HEK293 (cell line): Measurements from ENCODE around the gene MGMT.
A peak's percentile ranks its signal among the peaks of the same experiment; 100 is the strongest.

Experiments used
- CTCF ChIA-PET: fragments of 350-600 bp; formaldehyde crosslinking; extraction: SDS; loops from one replicate; lab custom pipeline; 2021; ENCODE audit warnings: antibody characterized with exemption; lab: Yijun Ruan, JAX
- POLR2A ChIA-PET: fragments of 300-600 bp; formaldehyde crosslinking; extraction: SDS; loops from one replicate; lab custom pipeline; 2020; ENCODE audit warnings: antibody characterized with exemption, inconsistent platforms; lab: Yijun Ruan, JAX
- H3K27ac ChIP-seq: fragments of 200-500 bp; sonication (Bioruptor generic); 2 replicates; pipeline ENCODE4 v1.5.1; 2014; ENCODE audit warnings: low read depth, low read length, control low read depth, inconsistent platforms; ENCODE audit errors: extremely low read depth
- H3K36me3 ChIP-seq, 2 experiments: fragments of 200-500 bp in 1 of 2; sonication (Bioruptor generic) in 1 of 2; 1 replicate in 1 of 2; 2 replicates in 1 of 2; pipeline ENCODE4 v1.5.1; 2014 to 2017; ENCODE audit warnings: inconsistent platforms in 2 of 2, low read length in 2 of 2; ENCODE audit not compliant: control insufficient read depth in 2 of 2, insufficient read depth in 1 of 2
- H3K4me1 ChIP-seq: fragments of 200-500 bp; sonication (Bioruptor generic); 2 replicates; pipeline ENCODE4 v1.5.1; 2014; ENCODE audit warnings: mild to moderate bottlenecking, low read length, inconsistent platforms; ENCODE audit not compliant: control insufficient read depth, insufficient read depth
- H3K4me3 ChIP-seq: 2 replicates; pipeline ENCODE4 v1.5.1; 2011; ENCODE audit warnings: low read depth, mild to moderate bottlenecking, control low read depth, low read length, moderate library complexity
- H3K9me3 ChIP-seq: fragments of 200-500 bp; sonication (Bioruptor generic); 2 replicates; pipeline ENCODE4 v1.5.1; 2014; ENCODE audit warnings: low read depth, low read length, inconsistent platforms; ENCODE audit not compliant: control insufficient read depth, insufficient read depth
- ATF2 ChIP-seq: fragments of 450-650 bp; formaldehyde crosslinking; IDR thresholded peaks from 2 replicates; pipeline ENCODE4 v1.5.1; 2016; ENCODE audit warnings: missing biosample characterization, missing genetic modification characterization, low read depth
- EGR2 ChIP-seq: fragments of 450-650 bp; formaldehyde crosslinking; IDR thresholded peaks from 2 replicates; pipeline ENCODE4 v1.5.1; 2016; ENCODE audit warnings: low read depth, missing biosample characterization, missing genetic modification characterization
- FEZF1 ChIP-seq: fragments of 450-650 bp; formaldehyde crosslinking; IDR thresholded peaks from 2 replicates; pipeline ENCODE4 v1.5.1; 2016; ENCODE audit warnings: missing biosample characterization, missing genetic modification characterization
- KLF16 ChIP-seq: fragments of 450-650 bp; formaldehyde crosslinking; IDR thresholded peaks from 2 replicates; pipeline ENCODE4 v1.5.1; 2017; ENCODE audit warnings: missing biosample characterization, missing genetic modification characterization
- MZF1 ChIP-seq: fragments of 450-650 bp; formaldehyde crosslinking; IDR thresholded peaks from 2 replicates; pipeline ENCODE4 v1.5.1; 2017; ENCODE audit warnings: missing biosample characterization, missing genetic modification characterization, borderline replicate concordance
- PRDM2 ChIP-seq: fragments of 450-650 bp; formaldehyde crosslinking; IDR thresholded peaks from 2 replicates; pipeline ENCODE4 v1.5.1; 2016; ENCODE audit warnings: missing biosample characterization, missing genetic modification characterization, borderline replicate concordance
- REPIN1 ChIP-seq: fragments of 450-650 bp; formaldehyde crosslinking; IDR thresholded peaks from 2 replicates; pipeline ENCODE4 v1.5.1; 2017; ENCODE audit warnings: missing biosample characterization, missing genetic modification characterization, low read depth
- SETDB1 ChIP-seq: IDR thresholded peaks from one replicate; pipeline ENCODE4 v1.6.1; 2017; ENCODE audit warnings: mild to moderate bottlenecking, low read length, moderate library complexity, mixed read lengths; ENCODE audit not compliant: insufficient read length
- SP3 ChIP-seq: fragments of 450-650 bp; formaldehyde crosslinking; IDR thresholded peaks from 2 replicates; pipeline ENCODE4 v1.5.1; 2016; ENCODE audit warnings: missing biosample characterization, missing genetic modification characterization
- TCF7L2 ChIP-seq: IDR thresholded peaks from 2 replicates; pipeline ENCODE4 v1.6.1; 2011; ENCODE audit warnings: low read depth, mild to moderate bottlenecking, inconsistent platforms, low read length, moderate library complexity, borderline replicate concordance
- TRIM28 ChIP-seq: IDR thresholded peaks from 2 replicates; pipeline ENCODE4 v1.6.1; 2011; ENCODE audit warnings: low read length, control low read depth, borderline replicate concordance
- YY1 ChIP-seq: fragments of 450-650 bp; formaldehyde crosslinking; IDR thresholded peaks from 2 replicates; pipeline ENCODE4 v1.5.1; 2018; ENCODE audit warnings: missing biosample characterization, missing genetic modification characterization
- ZFP41 ChIP-seq: fragments of 450-650 bp; formaldehyde crosslinking; IDR thresholded peaks from 2 replicates; pipeline ENCODE4 v1.5.1; 2016; ENCODE audit warnings: missing biosample characterization, missing genetic modification characterization, borderline replicate concordance
- ZFP69B ChIP-seq: fragments of 450-650 bp; formaldehyde crosslinking; IDR thresholded peaks from 2 replicates; pipeline ENCODE4 v1.5.1; 2016; ENCODE audit warnings: missing biosample characterization, missing genetic modification characterization
- ZNF114 ChIP-seq: fragments of 450-650 bp; formaldehyde crosslinking; IDR thresholded peaks from 2 replicates; pipeline ENCODE4 v1.5.0; 2017; ENCODE audit warnings: missing biosample characterization, missing genetic modification characterization
- ZNF121 ChIP-seq: fragments of 450-650 bp; formaldehyde crosslinking; IDR thresholded peaks from 2 replicates; pipeline ENCODE4 v1.5.1; 2016; ENCODE audit warnings: missing biosample characterization, missing genetic modification characterization
- ZNF292 ChIP-seq: fragments of 450-650 bp; formaldehyde crosslinking; IDR thresholded peaks from 2 replicates; pipeline ENCODE4 v1.5.1; 2016; ENCODE audit warnings: low read depth, missing biosample characterization, missing genetic modification characterization, borderline replicate concordance
- ZNF302 ChIP-seq: fragments of 450-650 bp; formaldehyde crosslinking; IDR thresholded peaks from 2 replicates; pipeline ENCODE4 v1.5.1; 2016; ENCODE audit warnings: missing biosample characterization, missing genetic modification characterization, low read depth
- ZNF391 ChIP-seq: fragments of 450-650 bp; formaldehyde crosslinking; IDR thresholded peaks from 2 replicates; pipeline ENCODE4 v1.5.1; 2016; ENCODE audit warnings: low read depth, missing biosample characterization, missing genetic modification characterization, borderline replicate concordance
- ZNF48 ChIP-seq: fragments of 450-650 bp; formaldehyde crosslinking; IDR thresholded peaks from 2 replicates; pipeline ENCODE4 v1.5.1; 2016; ENCODE audit warnings: missing biosample characterization, missing genetic modification characterization
- ZNF549 ChIP-seq: fragments of 450-650 bp; IDR thresholded peaks from 2 replicates; pipeline ENCODE4 v1.5.1; 2018; ENCODE audit warnings: missing biosample characterization, missing genetic modification characterization, mild to moderate bottlenecking, inconsistent platforms, moderate library complexity
- ZNF561 ChIP-seq: fragments of 450-650 bp; IDR thresholded peaks from 2 replicates; pipeline ENCODE4 v1.5.1; 2018; ENCODE audit warnings: missing biosample characterization, missing genetic modification characterization, borderline replicate concordance
- ZNF670 ChIP-seq: fragments of 450-650 bp; formaldehyde crosslinking; IDR thresholded peaks from 2 replicates; pipeline ENCODE4 v1.5.1; 2016; ENCODE audit warnings: missing biosample characterization, missing genetic modification characterization, low read depth
- ZNF830 ChIP-seq: fragments of 450-650 bp; IDR thresholded peaks from 2 replicates; pipeline ENCODE4 v1.5.0; 2018; ENCODE audit warnings: missing biosample characterization, missing genetic modification characterization, low read depth, mild to moderate bottlenecking, moderate library complexity
- ZNF843 ChIP-seq: fragments of 450-650 bp; formaldehyde crosslinking; IDR thresholded peaks from 2 replicates; pipeline ENCODE4 v1.5.1; 2016; ENCODE audit warnings: missing biosample characterization, missing genetic modification characterization
- ZSCAN4 ChIP-seq: fragments of 450-650 bp; formaldehyde crosslinking; IDR thresholded peaks from 2 replicates; pipeline ENCODE4 v1.5.1; 2017; ENCODE audit warnings: missing biosample characterization, missing genetic modification characterization

Gene MGMT

GRCh38 chr10:129604333-129605032 is 137.4 kb downstream of the MGMT start:
- no peak for TF ChIP-seq SP3 (tag by site-specific recombination)
- no peak for TF ChIP-seq ZNF114 (tag by site-specific recombination)
- TF ChIP-seq TCF7L2 = no peak
- no peak for TF ChIP-seq REPIN1 (tag by site-specific recombination)
- no peak for TF ChIP-seq ZFP69B (tag by site-specific recombination)
- no peak for TF ChIP-seq KLF16 (tag by site-specific recombination)
- no peak for TF ChIP-seq ZNF843 (tag by site-specific recombination)
- no peak for TF ChIP-seq EGR2 (tag by site-specific recombination)
- TF ChIP-seq ZNF549 (tag by site-specific recombination) = no peak
- TF ChIP-seq SETDB1 = no peak
- no peak for TF ChIP-seq FEZF1 (tag by site-specific recombination)
- no peak for TF ChIP-seq ZFP41
- no peak for TF ChIP-seq ZNF48 (tag by site-specific recombination)
- TF ChIP-seq ZNF121 (tag by site-specific recombination) = no peak
- no peak for TF ChIP-seq ATF2
- TF ChIP-seq ZSCAN4 (tag by site-specific recombination) = no peak
- TF ChIP-seq MZF1 (tag by site-specific recombination) = no peak
- TF ChIP-seq ZNF670 = no peak
- H3K36me3 ChIP-seq = no peaks in the 10 kb centered on the region
- no peak overlapping the region for H3K4me3 ChIP-seq
- H3K4me1 ChIP-seq = peaks cover 10% of the 10 kb centered on the region
- peak overlapping the region; percentile 57; the same call in 1 of the 2 replicates for H3K27ac ChIP-seq
- no peaks in the 10 kb centered on the region for H3K9me3 ChIP-seq
- ChIA-PET CTCF (no interaction called here), POLR2A (no interaction called here)

DNA sequence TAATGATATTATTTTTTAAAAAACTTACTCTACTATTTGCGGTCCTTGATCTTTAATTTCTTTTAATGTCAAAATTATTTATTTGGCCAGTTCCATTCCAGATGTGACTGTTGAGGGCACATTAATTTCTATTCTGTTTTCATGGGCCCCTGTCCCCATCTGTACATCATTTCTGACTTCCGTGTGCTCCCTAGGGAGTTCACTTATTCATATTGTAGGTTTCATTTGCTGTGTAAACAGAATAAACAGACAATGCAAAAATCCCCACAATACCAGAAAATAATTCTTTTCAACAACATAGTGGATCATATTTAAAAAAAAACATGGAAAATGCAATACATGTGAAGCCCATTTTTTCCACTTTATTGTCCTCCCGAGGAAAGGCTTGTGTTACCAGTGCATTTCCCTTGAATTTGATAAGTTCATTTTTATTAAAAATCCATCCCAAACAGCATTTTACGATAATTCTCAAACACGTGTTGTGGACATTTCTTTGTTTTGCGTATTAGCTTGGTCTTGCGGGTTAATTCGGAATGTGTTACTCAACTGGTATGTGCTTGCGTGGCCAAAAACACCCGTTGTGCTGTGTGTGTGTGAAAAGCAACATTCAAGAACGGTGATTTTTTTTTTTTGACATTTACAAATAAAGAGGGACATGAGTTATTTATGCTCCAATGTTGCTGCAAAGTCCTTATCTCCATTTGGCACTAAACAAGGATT is 138.4 kb downstream of the MGMT start:
- ChIA-PET CTCF (no interaction called here), POLR2A (no interaction called here)
- Histone ChIP-seq H3K4me3 (no peak overlapping the region), H3K36me3 (no peaks in the 10 kb centered on the region), H3K27ac (peak overlapping the region; percentile 83), H3K9me3 (no peaks in the 10 kb centered on the region), H3K4me1 (peaks cover 10% of the 10 kb centered on the region)
- TF ChIP-seq TRIM28 (no peak), ZNF561 (tag by site-specific recombination) (no peak), PRDM2 (tag by site-specific recombination) (no peak), ZNF830 (tag by site-specific recombination) (no peak), ZNF292 (tag by site-specific recombination) (no peak), YY1 (tag by site-specific recombination) (no peak), ZNF391 (tag by site-specific recombination) (no peak), ZNF302 (tag by site-specific recombination) (no peak)
